ENCODE data around the gene C5. TPM values are rescaled to one million over a fixed set of nuclear protein-coding genes. Genes with fewer than 3 reads are reported as not detected.
"Not testable (repeated sequence)": the region's sequence is repeated elsewhere in the genome, so short reads cannot be mapped to it uniquely, and the experiment has no call there.

C5 gene
- total and polyA plus RNA-seq, 2 experiments from 2014 or later, result 0.31 TPM; not detected in 1

DNA sequence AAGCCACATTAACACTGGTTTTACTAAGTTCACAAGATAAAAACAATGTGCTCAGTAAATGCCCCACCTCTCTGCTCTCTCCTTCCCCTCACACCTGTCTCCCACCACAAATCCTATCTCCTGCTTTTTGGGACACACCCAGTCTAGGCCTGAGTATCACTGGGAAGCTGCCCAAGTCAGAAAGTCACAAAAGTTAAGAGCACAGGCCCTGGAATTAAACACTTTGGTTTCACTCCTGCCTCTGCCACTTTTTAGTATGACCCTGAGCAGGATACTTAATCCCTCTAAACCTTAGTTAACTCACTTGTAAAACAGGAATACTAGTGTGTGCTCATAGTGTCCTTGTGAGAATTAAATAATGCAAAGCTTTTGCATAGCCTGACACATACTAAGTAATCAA is 11.3 kb downstream of the C5 start (continued):
- TF ChIP-seq, protein P1, sequence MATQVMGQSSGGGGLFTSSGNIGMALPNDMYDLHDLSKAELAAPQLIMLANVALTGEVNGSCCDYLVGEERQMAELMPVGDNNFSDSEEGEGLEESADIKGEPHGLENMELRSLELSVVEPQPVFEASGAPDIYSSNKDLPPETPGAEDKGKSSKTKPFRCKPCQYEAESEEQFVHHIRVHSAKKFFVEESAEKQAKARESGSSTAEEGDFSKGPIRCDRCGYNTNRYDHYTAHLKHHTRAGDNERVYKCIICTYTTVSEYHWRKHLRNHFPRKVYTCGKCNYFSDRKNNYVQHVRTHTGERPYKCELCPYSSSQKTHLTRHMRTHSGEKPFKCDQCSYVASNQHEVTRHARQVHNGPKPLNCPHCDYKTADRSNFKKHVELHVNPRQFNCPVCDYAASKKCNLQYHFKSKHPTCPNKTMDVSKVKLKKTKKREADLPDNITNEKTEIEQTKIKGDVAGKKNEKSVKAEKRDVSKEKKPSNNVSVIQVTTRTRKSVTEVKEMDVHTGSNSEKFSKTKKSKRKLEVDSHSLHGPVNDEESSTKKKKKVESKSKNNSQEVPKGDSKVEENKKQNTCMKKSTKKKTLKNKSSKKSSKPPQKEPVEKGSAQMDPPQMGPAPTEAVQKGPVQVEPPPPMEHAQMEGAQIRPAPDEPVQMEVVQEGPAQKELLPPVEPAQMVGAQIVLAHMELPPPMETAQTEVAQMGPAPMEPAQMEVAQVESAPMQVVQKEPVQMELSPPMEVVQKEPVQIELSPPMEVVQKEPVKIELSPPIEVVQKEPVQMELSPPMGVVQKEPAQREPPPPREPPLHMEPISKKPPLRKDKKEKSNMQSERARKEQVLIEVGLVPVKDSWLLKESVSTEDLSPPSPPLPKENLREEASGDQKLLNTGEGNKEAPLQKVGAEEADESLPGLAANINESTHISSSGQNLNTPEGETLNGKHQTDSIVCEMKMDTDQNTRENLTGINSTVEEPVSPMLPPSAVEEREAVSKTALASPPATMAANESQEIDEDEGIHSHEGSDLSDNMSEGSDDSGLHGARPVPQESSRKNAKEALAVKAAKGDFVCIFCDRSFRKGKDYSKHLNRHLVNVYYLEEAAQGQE (IDR thresholded peaks at IDR 0.05; ENCODE audit: unreplicated experiment), result no peak

DNA sequence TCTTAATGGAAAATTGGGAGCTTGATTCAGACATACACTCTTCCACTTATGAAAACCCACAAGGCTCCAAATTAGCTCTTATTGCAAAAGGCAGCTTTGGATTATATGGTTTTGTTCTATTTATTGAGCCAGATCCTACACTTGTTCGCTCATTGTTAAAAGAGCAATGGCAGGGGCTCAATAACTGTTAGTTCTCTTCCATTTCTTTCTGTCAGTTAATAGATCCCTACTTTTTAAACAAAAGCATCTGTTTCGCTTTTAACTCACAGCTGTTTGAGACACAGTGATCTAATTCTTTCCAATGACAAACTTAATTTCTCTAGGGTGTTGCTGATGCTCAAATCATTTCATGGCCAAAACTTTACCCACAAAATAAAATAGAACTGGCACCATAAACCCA is 11.7 kb downstream of the C5 start:
- TF ChIP-seq ZNF114 (CRISPR knock-in tag; IDR thresholded peaks at IDR 0.05) (no peak), POLR2AphosphoS5 (IDR thresholded peaks at IDR 0.05; ENCODE audit: low read depth) (no peak), JUNB (IDR thresholded peaks at IDR 0.05; ENCODE audit: unreplicated experiment) (no peak), EZH2phosphoT487 (IDR thresholded peaks at IDR 0.05; ENCODE audit: unreplicated experiment) (no peak), ZNF331 (CRISPR knock-in tag; IDR thresholded peaks at IDR 0.05; ENCODE audit: low read depth) (no peak), STAT1 (IDR thresholded peaks at IDR 0.05; ENCODE audit: unreplicated experiment) (no peak)
- TF ChIP-seq, protein P2, sequence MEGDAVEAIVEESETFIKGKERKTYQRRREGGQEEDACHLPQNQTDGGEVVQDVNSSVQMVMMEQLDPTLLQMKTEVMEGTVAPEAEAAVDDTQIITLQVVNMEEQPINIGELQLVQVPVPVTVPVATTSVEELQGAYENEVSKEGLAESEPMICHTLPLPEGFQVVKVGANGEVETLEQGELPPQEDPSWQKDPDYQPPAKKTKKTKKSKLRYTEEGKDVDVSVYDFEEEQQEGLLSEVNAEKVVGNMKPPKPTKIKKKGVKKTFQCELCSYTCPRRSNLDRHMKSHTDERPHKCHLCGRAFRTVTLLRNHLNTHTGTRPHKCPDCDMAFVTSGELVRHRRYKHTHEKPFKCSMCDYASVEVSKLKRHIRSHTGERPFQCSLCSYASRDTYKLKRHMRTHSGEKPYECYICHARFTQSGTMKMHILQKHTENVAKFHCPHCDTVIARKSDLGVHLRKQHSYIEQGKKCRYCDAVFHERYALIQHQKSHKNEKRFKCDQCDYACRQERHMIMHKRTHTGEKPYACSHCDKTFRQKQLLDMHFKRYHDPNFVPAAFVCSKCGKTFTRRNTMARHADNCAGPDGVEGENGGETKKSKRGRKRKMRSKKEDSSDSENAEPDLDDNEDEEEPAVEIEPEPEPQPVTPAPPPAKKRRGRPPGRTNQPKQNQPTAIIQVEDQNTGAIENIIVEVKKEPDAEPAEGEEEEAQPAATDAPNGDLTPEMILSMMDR (conservative IDR thresholded peaks at IDR 0.05; ENCODE audit: low read depth in 2 of 2), result no peak
- H3K4me3 Mint-ChIP-seq, result no peak overlapping the region

DNA sequence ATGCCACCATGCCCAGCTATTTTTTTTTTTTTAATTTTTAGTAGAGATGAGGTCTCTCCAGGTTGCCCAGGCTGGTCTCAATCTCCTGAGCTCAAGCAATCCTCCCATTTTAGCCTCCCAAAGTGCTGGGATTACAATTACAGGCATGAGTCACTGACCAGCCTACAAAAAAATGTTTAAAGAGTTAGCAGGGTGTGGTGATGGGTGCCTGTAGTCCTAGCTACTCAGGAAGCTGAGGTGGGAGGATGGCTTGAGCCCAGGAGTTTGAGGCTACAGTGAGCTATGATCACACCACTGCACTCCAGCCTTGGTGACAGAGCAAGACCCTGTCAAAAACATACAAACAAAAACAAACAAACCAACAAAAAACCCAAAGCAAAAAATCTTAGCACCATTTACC is 14.4 kb downstream of the C5 start:
- H3K27me3 Mint-ChIP-seq (ENCODE audit: insufficient read depth, low read depth, poor library complexity), result not testable (repeated sequence)

More for the DNA sequence above, 11.7 kb downstream of the C5 start:
- H3K4me2 ChIP-seq, result no peak overlapping the region
- H3K36me3 Mint-ChIP-seq (ENCODE audit: low read depth), result no peaks in the 10 kb centered on the region
- ATAC-seq (no peak), DNase-seq (ENCODE audit: low spot score) (no peak)
- H2AFZ ChIP-seq, result no peak overlapping the region
- no peaks in the 10 kb centered on the region for H3K79me2 ChIP-seq (replicated peaks; ENCODE audit: insufficient read depth)
- H3K36me3 ChIP-seq (ENCODE audit: insufficient read depth), result no peaks in the 10 kb centered on the region
- H3K4me3 ChIP-seq, result no peak overlapping the region
- no peaks in the 10 kb centered on the region for H3F3A ChIP-seq (replicated peaks; ENCODE audit: low read depth)
- no peaks in the 10 kb centered on the region for H4K20me1 ChIP-seq (replicated peaks; ENCODE audit: insufficient read depth)
- peaks cover 3% of the 10 kb centered on the region for H3K27me3 Mint-ChIP-seq (ENCODE audit: insufficient read depth, low read depth, poor library complexity)
- no peaks in the 10 kb centered on the region for H3K27me3 ChIP-seq (ENCODE audit: insufficient read depth)
- H3K9me2 ChIP-seq (ENCODE audit: insufficient read depth), result no peaks in the 10 kb centered on the region
- H3K27ac Mint-ChIP-seq, result no peak overlapping the region
- H3K4me1 ChIP-seq (ENCODE audit: insufficient read depth), result no peaks in the 10 kb centered on the region
- no peak overlapping the region for H3K27ac ChIP-seq (ENCODE audit: low read depth)
- no peaks in the 10 kb centered on the region for H3K9me3 Mint-ChIP-seq
- H3K4me1 Mint-ChIP-seq, result no peaks in the 10 kb centered on the region

More for the DNA sequence above, 14.4 kb downstream of the C5 start:
- H3K4me2 ChIP-seq; H3K36me3 Mint-ChIP-seq (ENCODE audit: low read depth); H3K9me3 Mint-ChIP-seq; H3K27me3 ChIP-seq (ENCODE audit: insufficient read depth); H3K4me3 ChIP-seq; H3K9me2 ChIP-seq (ENCODE audit: insufficient read depth); H3K36me3 ChIP-seq (ENCODE audit: insufficient read depth); H3F3A ChIP-seq (replicated peaks; ENCODE audit: low read depth); H3K27ac Mint-ChIP-seq; H3K27ac ChIP-seq (ENCODE audit: low read depth); H3K79me2 ChIP-seq (replicated peaks; ENCODE audit: insufficient read depth); ATAC-seq; H2AFZ ChIP-seq; H4K20me1 ChIP-seq (replicated peaks; ENCODE audit: insufficient read depth); H3K4me1 Mint-ChIP-seq; DNase-seq (ENCODE audit: low spot score); H3K4me1 ChIP-seq (ENCODE audit: insufficient read depth); H3K4me3 Mint-ChIP-seq: not testable (repeated sequence)

Data from GM23338 (cell line).